CD4-positive, alpha-beta T cell treated with Interleukin-2 at 100 ng/mL for 4 hours (primary cell): ENCODE results near the gene ATG4C.
"Not testable (repeated sequence)": the region's sequence is repeated elsewhere in the genome, so short reads cannot be mapped to it uniquely, and the experiment has no call there.

Experiments
- DNase-seq: peaks from one replicate; pipeline ENCODE4 v3.0.0-alpha.2; 2020; ENCODE audit warnings: low spot score

Gene ATG4C

GRCh38 chr1:62774971-62775595, 8.8 kb upstream of the ATG4C start:
- no peak for DNase-seq

DNA sequence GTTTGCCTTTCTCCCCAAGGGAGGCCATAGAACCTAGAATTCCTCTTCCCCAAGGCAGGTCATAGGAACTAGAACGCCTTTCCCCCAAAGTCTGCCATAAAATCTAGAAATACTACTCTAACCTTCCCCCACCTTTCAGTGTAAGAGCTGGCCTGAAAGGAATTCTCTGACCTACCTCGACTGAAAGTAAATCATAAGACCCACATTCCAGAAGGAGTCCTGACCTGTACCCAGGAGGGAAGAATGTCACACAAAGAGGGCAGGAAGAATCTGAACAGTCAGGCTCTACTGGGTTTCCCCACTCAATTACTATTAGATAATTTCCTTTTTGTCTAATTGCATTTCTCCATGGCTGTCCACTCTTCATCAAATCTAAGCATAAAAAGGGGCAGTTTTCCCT, 5.7 kb upstream of the ATG4C start:
- no peak for DNase-seq

DNA sequence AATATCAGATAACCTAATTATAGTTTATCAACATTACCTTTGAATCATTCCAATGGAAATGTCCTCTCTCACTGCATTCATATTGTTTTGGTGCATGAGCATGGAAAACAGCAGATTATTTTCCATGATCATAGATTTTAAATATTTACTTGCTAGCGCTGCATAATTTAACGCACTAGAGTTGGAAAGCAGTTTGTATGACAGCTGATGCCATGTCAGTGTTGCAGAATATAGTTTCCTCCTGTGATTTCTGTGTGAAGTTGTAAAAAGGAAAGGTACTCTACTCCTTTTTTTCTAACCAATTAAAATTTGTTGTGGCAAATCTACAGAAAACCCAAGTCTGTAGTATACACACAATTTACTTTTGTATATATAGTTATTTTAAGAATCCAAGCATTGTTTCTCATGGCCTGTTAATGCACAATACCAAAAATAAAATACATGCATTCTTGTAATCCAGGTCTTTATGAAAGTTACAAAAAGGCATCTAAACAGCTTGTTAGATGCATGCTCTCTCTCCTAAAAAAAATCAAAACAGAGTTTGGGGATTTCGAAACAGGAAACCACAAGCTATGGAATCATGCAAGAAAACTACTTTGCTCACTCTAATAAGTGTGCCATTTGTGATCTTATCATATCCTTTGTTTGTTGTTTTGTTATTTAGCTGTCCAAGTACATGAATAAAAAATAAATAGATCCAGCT, 1.9 kb upstream of the ATG4C start:
- no peak for DNase-seq

DNA sequence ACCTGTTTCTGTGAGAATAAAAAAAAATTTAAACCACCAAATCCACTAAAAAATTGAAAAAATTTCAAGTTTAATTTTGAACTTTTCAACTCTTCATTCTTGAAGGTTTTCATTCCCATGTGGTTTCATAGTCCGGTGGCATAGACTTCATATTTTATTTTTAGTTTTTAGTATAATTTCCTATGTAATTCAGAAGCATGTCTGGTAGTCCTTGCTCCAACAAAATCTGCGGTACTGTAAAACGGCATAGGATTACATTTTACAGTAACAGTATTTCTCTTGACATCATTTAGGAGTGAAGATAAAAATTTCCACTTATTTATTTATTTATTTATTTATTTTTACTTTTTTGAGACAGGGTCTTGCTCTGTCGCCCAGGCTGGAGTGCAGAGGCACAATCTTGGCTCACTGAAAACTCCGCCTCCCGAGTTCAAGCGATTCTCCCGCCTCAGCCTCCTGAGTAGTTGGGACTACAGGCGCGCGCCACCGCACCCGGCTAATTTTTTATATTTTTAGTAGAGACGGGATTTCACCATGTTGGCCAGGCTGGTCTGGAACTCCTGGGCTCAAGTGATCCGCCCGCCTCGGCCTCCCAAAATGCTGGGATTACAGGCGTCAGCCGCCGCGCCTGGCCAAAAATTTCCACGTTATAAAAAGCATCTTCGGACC, 1.3 kb upstream of the ATG4C start:
- DNase-seq, result not testable (repeated sequence)

GRCh38 chr1:62784509-62785365, 805 bp downstream of the ATG4C start:
- peak; percentile 7 for DNase-seq

DNA sequence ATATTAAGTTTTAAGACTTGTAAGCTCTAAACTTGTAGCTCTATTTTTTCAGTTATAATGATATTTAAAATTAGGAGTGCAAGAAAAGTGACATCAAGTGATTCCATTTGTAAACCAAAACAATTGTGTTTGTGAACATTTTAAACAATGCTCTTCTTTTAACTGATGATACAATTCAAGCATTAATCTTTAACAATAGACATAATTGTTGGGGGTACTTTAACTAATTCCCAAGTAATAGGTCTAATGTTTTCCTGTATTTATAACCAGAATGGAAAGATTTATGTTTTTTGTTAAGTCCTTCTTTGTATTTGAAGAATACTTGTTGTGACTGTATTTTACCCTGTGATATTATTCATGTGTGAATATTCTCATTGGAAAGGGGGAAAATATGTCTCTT, 6.8 kb downstream of the ATG4C start:
- no peak for DNase-seq

- no peak for DNase-seq
Observed at GRCh38 chr1:62794053-62794452, 10.1 kb downstream of the ATG4C start.

- DNase-seq, result no peak
Observed at GRCh38 chr1:62796221-62796620, 12.3 kb downstream of the ATG4C start.

DNA sequence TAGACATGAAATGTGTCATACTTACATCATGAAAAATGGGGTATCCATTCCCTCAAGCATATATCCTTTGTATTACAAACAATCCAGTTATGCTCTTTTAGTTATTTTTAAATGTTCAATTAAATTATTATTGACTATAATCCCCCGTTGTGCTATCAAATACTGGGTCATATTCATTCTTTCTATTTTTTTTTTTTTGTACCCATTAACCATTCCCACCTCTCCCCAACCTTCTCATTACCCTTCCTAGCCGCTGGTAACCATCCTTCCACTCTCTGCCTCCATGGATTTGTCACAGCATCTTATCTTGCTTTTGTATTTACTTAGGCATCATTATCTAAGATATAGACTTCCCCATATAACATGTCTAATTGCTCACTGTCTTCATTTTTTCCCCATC, 15.8 kb downstream of the ATG4C start:
- no peak for DNase-seq

DNA sequence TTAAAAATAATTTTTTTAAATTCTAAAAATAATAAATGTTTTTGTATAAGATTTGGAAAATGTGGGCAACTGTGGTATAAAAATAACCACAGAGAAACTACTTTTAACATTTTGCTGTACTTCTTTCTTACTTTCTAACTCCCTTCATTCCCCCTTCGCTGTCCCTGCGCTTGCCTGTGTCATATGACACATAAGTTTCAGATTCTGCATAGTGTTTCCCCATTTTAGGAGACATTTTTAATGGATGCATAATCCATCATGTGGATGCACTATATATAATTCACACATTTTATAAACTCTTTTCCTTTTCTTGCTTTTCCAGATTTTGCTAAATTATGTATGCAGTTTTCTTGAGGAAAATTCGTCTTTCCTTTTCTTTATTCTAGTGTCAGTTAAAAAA, 16.3 kb downstream of the ATG4C start:
- DNase-seq, result no peak

DNA sequence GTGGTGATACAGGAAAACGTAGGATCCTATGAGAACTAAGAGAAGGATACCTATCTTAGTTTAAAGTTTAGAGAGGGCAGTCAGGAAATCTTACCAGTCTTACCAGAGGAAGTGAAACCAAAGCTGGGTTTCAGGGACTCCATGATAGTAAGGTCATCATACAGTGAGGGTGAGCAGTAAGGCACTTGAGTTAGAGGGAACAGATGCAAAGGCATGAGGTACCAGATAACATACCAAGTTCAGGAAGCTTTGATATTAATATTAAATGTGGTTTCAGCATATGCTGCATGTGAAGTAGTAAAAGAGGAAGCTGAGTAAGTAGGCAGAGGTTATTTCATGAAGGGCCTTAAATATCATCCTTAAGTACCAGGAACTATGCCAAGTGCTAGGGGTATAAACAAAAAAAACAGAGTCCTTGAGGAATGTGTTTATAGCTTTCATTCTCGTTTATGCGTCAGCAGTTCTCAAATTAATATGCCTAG, 16.9 kb downstream of the ATG4C start:
- peak; percentile 17 for DNase-seq

DNA sequence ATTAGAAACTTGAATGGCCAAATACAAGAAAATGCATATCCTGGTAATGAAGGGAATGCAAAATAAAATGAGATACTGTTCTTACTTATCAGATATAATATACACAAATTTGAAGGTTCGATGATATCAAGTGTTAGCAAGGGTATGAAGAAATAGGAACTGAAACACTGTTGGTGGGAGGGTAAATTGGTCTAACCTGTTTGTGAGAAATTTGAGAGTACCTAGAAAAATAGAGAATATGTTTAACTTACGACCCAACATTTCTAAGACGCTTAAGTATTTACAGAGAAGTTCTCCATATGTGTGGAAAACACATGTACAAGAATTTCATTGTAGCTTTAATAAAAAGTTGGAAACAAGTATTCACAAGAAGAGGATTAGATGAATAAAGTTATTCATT, 25.9 kb downstream of the ATG4C start:
- DNase-seq, result no peak

DNA sequence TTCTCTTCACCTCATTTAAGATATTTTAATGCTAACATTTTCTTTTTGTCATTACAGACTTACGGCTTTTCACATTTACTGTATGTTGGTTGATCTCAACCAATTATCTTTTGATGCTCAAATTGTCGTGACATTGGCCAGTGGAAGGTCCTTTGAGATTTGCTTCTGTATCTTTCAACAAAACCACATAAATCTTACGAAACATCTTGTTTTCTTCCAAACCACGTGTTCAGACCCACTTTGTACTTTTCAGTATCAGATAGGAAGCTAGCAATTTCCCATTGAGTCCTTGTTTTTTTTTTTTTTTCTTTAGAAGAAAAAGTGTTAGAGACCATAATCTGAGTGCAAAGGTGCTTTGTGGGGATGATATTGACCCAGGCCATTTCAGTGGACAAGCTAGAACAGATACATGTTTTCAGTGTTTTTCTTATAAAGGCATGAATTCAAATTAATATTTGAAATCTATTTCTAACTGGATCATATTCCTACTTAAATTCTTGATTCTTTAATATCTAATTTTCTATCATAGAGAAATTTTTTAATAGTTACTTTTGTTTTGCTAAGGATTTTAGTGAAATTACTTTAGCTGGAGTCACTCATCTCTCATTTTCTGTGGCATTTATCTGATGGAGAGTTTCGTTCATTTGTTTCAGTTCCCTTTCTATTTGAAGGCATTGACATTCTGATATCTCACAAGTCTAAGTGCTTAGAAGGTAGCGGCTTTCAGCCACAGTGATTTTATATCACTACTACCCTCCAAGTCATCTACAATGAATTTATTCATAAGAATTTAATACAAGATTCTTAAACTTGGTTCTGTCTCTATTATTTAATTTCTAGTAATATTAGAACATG, 26.7 kb downstream of the ATG4C start:
- DNase-seq, result no peak

- DNase-seq, result no peak
Observed at GRCh38 chr1:62823556-62823955, 39.6 kb downstream of the ATG4C start.

DNA sequence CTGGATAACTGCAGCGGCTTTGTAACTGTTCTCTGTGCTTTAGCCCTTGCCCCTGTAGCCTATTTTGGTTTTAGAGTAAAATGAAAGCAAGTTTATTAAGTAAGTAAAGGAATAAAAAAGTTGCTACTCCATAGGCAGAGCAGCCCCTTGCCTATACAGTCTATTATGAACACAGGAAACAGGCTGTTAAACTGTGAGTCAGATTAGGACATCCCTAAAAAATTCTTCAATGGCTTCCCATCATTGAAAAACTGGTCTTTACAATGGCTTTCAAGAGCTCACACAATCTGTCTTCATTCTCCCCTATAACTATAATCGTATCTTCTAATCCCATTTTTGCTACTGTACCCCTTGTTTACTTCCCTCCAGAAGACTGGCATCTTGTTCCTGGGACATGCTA, 43.0 kb downstream of the ATG4C start:
- DNase-seq, result no peak

- not testable (repeated sequence) for DNase-seq
Observed at GRCh38 chr1:62827786-62828185, 43.9 kb downstream of the ATG4C start.

GRCh38 chr1:62832276-62832675, 48.3 kb downstream of the ATG4C start:
- DNase-seq, result no peak

DNA sequence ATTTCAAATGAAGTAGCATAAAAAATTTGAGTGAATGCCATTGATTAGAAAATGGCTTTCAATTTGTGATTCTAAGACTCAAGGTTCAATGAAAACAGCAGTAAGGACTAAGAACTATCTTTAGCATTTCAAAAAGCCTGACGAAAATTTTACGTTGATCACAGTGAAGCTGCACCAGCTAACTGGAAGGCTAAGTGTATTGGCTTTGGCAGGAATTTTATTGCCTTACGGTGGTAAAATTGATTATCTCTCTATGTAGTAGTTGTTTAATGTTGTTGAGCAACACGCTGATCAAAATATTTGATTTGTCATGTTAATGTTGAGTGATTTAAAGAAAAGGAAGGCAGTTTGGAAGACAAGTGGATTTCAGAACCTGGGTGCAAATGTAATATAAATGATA, 49.6 kb downstream of the ATG4C start:
- no peak for DNase-seq

DNA sequence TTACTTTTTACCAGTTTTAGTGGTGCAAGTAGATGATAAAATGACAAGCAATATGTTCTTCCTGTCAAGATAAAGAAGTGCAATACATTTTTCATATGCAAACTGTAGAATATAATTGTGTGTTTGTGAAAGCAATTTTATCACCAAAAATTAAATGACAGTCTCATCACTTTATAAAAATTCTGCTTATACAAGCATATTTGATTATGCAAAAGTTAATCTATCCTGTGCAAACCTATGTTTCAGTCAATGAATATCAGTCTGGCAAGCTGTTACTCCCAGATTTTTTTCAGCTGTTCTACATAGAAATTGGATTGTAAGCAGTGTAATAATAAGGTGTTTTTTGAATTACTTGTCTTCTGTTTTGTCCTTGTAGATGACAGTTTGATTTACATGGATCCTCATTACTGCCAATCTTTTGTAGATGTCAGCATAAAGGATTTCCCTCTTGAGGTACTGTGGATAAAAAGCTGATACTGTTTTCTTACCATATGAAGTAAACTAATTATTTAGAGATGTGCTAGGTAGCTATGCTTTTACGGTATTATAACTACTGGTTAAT, 50.5 kb downstream of the ATG4C start:
- no peak for DNase-seq

- no peak for DNase-seq
Observed at GRCh38 chr1:62836856-62837540, 53.1 kb downstream of the ATG4C start.
